T follicular helper cell (primary cell): Measurements from ENCODE around the gene TTC24.
"Not testable (repeated sequence)": the region's sequence is repeated elsewhere in the genome, so short reads cannot be mapped to it uniquely, and the experiment has no call there.

Experiments
- DNase-seq: peaks from one replicate; pipeline ENCODE4 v3.0.0-alpha.2; 2020; ENCODE audit warnings: low read depth

TTC24 gene

GRCh38 chr1:156586892-156587477 is 7.5 kb downstream of the TTC24 start:
- no peak for DNase-seq

- DNase-seq, result not testable (repeated sequence)
Measured at GRCh38 chr1:156587927-156588326, 8.4 kb downstream of the TTC24 start.

- no peak for DNase-seq
Measured at GRCh38 chr1:156589546-156589945, 10.0 kb downstream of the TTC24 start.

DNA sequence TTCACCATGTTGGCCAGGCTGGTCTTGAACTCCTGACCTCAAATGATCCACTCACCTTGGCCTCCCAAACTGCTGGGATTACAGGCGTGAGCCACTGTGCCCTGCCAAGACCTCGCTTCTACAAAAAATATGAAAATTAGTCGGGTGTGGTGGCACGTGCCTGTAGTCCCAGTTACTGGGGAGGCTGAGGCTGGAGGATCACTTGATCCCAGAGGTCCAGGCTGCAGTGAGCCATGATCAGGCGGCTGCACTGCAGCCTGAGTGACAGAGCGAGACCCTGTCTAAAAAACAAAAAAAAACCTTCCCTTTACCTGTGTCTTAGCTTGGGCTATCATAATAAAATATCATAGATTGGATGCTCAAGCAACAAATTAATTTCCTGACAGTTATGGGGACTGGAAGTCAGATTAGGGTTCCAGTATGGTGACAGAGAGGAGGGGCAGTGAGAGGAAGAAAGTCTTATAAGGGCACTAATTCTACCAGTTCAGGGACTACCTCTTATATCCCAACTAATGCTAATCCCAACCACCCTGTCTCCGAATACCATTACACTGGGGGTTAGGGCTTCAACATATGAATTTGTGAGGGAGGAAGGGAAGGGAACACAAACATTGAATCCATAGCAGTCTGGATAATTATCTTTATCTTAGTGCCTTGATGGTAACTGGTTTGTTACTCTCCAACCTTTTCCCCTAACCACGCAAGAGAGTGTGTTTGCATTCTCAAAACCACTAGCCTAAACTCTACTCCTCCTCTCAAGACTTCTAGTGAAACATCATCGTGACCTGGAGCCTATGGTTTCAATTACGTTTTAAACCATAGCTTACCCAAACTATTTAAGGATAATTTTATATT is 11.0 kb downstream of the TTC24 start:
- DNase-seq, result no peak

GRCh38 chr1:156591181-156591431 is 11.6 kb downstream of the TTC24 start:
- no peak for DNase-seq

GRCh38 chr1:156591432-156592157 is 12.1 kb downstream of the TTC24 start, which contains the start of gene NAXE:
TSS of gene NAXE (plus strand) at chr1:156591776. CDS start at chr1:156591805, 29 bp downstream.
- DNase-seq, result peak; percentile 51

DNA sequence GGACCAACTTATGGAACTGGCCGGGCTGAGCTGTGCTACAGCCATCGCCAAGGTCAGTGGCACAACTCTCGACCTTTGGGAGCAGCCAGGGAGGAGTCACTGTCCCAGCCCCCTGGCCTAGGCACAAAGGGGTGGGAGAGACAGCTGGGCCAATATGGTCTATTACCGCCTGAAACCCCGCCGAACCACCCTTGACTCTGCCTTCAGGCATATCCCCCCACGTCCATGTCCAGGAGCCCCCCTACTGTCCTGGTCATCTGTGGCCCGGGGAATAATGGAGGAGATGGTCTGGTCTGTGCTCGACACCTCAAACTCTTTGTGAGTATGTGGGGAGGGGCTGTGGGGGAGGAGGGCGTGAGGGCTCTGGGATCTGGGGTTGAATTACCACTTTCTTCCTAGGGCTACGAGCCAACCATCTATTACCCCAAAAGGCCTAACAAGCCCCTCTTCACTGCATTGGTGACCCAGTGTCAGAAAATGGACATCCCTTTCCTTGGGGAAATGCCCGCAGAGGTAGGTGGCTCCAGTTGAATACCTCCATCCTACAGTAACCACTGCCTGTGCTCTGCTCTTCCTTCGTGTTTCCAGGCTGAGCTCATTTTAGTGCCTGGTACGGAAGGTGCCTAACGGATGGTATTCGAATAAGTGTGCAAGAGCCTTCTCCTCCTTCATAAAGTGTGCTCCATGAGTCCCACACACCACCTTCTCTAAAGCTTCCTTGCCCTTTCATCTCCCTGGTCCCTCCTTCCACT is 12.8 kb downstream of the TTC24 start:
- no peak for DNase-seq

DNA sequence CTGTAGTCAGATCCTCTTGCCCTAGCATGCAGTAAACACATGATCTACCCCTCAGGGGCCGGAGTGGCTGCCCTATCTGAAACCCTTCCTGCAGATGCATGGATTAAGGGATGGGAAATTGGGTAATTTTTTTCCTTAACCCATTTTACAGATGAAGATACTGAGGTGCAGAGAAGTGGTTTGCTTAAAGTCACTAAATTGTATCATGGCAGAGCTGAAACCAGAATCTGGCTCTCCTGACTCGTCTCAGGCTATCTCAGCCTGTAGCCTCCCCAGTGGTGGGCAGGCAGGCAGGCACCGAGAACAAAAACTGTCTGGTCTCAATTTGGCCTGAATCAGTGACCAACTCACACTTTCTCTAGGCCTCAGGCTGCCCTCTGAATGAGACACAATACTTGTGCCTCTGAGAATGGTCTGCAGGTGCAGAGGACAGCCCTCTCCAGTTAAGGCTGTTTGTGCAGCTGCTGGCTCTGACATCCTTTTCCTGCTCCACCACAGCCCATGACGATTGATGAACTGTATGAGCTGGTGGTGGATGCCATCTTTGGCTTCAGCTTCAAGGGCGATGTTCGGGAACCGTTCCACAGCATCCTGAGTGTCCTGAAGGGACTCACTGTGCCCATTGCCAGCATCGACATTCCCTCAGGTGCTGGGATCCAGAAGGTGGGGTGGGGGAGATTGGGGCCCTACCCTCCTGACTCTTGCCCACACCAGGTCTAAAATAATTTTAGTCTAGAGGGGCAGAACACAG is 13.6 kb downstream of the TTC24 start:
- DNase-seq, result no peak

DNA sequence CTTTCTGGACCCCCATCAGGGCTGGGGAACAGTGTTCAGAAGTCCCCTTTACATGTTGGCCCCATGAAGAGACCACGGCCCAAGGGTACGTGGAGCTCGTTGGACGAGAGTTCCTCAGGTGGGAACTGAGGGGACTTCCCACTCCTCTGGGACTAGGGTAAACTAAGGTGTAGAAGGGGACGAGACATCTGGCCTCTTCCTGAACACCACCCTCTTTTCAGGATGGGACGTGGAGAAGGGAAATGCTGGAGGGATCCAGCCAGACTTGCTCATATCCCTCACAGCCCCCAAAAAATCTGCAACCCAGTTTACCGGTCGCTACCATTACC is 14.1 kb downstream of the TTC24 start:
- DNase-seq, result no peak

DNA sequence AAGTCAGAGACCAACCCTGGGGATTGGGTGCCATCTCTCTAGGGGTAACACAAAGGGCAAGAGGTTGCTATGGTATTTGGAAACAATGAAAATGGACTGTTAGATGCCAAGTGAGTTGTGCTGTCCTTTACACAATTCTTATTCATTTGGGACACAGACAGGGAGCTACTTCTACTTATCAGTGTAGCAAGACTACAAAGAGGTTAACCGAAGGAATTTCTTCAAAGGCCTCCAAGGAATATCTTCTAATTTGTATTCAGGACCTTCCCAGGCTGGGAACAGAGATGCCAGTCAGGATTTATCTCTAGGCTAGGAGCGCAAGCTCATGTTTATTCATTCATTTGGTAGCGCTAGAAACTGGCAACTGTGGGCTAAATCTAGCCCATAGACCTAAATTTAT is 14.7 kb downstream of the TTC24 start:
- DNase-seq, result no peak

DNA sequence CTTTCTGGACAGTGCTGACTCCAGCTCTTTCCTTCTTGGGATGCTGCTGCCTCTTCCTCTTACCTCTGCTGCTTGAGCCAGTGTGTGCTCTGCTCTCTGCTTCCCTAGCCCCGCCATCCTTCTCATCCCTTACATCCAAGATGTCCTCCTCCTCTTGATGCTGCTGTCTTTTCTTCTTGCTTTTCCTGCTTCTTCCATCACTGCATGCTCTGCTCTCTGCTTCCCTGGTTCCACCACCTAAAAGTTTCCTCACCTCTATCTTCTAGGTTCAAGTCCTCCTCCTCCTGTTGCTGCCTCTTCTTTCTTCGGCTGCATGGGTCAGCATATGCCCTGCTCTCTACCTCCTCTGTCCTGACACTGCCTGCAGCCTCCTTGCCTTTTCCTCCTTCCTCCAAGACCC is 15.5 kb downstream of the TTC24 start:
- no peak for DNase-seq

GRCh38 chr1:156596426-156596825 is 16.9 kb downstream of the TTC24 start:
- DNase-seq, result no peak

GRCh38 chr1:156598125-156598524 is 18.6 kb downstream of the TTC24 start:
- DNase-seq, result no peak

DNA sequence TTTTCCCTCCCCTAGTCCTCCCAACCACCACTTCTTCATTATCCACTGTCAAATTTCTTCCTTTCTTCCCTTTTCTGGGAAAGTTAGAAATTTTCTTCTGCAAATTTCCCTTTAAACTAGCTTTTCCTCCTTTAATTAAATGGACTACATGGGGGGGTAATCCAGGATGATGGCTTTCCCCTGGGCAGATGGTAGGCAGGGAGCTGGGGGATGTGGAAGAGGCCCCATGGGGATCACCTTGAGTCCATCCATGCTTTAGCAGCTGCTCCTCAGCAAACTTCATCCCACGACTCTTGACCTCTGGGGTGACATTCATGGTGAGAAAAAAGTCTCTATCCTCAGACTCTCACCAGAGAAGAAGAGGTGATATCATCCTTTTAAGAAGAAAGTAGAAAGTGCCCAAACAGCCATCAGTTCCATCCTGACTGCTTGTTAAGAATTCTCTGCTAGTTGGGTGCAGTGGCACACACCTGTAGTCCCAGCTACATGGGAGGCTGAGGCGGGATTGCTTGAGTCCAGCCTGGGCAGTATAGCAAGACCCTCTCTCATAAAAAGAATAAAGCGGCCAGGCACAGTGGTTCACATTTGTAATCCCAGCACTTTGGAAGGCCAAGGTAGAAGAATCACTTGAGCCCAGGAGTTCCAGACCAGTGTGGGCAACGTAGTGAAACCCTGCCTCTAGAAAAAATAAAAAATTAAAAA is 19.4 kb downstream of the TTC24 start:
- no peak for DNase-seq

DNA sequence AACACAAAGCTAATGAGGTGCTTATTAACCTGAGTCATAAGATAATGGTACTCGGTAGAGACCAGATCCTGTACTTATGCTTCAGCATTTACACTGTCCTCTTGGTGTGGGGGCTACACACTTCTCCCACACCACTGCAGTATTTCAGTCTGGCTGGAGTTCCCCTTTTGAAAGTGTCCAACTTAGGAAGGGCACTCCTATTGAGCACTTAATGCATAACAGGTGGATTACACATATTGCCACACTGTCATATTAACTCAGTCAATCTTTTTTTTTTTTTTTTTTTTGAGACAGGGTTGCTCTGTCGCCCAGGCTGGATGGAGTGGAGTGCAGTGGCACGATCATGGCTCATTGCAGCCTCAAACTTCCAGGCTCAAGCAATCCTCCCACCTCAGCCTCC is 20.3 kb downstream of the TTC24 start:
- DNase-seq, result no peak

GRCh38 chr1:156600733-156601121 is 21.2 kb downstream of the TTC24 start:
- DNase-seq, result no peak

DNA sequence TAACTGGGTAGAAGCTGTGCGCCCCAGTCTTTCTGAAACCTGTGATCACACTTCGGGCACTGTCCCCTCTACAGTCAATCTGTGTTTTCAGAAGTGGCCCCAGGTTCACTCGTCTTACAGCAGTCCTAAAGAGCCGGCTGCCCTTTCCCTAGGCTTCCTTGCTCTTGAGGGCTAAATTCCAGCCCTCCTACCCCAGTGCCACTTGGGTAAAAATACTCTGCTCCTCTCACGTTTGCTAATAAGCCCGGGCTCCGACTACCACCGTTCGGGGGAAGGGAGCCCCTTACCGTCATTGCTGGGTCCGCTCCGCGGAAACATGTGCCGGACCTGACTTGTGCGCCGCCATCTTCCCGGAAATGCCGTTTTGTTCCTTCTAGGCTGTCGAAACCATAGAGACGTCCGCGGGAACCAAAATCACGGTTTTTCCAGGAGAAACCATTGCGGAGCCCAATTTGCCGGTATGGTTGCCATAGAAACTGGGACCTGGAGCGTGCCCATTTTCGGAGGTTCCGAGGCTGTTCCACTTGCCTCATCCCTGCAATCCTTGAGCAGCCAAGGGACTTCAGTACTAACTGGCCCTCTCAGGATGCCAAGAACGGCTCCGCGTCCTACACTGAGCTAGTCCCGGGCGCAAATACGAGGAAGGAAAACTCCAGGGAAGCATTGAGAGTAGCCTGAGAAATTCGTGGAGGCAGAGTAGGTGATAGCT is 21.8 kb downstream of the TTC24 start, which contains the start of gene GPATCH4:
Gene GPATCH4, minus strand, starts transcription at position 358 of the 709 bp plus-strand sequence.
- DNase-seq, result peak; percentile 65

- DNase-seq, result no peak
Measured at GRCh38 chr1:156601892-156602291, 22.4 kb downstream of the TTC24 start.

DNA sequence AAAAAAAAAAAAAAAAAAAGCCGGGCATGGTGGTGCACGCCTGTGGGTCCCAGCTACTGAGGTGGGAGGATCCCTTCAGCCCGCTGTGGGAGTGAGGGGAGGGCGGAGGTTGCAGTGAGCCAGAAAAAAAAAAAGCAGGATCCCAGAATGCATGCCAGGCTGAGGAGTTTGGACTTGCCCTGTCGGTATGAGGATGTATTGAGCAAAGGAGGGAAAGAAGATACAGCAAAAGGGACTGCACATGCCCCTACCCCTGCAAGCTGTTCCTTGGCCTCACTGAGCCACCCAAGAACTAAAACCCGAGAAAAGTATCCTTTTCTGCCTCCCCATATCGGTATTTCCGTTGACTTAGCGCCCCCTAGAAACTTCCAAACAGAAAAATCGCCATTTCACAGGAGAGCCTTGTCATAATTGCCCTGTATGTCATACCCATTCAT is 23.1 kb downstream of the TTC24 start:
- DNase-seq, result no peak

DNA sequence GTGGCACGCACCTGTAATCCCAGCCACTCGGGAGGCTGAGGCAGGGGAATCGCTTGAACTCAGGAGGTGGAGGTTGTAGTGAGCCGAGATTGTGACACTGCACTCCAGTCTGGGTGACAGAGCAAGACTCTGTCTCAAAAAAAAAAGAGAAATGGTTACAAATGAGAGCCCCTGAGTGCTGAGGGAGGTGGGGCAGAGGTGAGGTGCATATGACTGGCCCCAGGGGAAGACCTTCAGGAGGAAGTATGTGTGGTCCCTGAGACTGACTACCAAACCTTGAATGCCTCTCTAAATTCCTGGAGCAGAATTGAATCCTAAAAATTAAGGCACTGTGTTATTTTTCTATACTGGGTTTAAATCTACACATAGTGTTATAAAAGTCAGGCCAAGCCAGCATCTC is 27.8 kb downstream of the TTC24 start:
- not testable (repeated sequence) for DNase-seq
